GM19395 (cell line): ENCODE data around the gene TRMT44.
A peak's percentile ranks its signal among the peaks of the same experiment; 100 is the strongest.
"Not testable (repeated sequence)": the region's sequence is repeated elsewhere in the genome, so short reads cannot be mapped to it uniquely, and the experiment has no call there.

Experiments used
- ATAC-seq: cut with Tn5 transposase; IDR thresholded peaks from one replicate; pipeline ENCODE4 v1.9.1; 2021; ENCODE audit warnings: mild to moderate bottlenecking, moderate library complexity; ENCODE audit not compliant: unreplicated experiment

TRMT44 gene

GRCh38 chr4:8467016-8467415 is 26.4 kb downstream of the TRMT44 start:
- no peak for ATAC-seq

- ATAC-seq = peak; percentile 78
Observed at GRCh38 chr4:8468746-8469535, 28.4 kb downstream of the TRMT44 start.

DNA sequence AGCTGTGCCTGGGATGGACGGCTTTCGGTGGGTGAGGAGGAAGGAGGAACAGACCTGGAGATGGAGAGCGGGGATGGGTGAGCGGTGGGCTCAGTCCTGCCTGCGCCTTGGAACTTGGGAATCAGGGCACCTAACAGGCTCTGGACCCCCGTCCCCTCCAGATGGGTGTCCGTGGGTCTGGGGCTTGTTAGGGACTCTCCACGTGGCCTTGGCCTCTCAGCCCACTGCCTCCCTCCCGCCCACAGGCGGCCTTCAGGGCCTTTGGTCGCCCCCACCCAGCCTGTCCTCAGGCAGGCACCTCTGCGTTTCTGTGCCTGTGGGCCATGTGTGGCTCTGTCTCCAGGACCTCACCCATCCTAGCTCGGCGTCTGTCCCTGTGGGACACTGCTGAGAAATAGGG is 29.0 kb downstream of the TRMT44 start:
- no peak for ATAC-seq

DNA sequence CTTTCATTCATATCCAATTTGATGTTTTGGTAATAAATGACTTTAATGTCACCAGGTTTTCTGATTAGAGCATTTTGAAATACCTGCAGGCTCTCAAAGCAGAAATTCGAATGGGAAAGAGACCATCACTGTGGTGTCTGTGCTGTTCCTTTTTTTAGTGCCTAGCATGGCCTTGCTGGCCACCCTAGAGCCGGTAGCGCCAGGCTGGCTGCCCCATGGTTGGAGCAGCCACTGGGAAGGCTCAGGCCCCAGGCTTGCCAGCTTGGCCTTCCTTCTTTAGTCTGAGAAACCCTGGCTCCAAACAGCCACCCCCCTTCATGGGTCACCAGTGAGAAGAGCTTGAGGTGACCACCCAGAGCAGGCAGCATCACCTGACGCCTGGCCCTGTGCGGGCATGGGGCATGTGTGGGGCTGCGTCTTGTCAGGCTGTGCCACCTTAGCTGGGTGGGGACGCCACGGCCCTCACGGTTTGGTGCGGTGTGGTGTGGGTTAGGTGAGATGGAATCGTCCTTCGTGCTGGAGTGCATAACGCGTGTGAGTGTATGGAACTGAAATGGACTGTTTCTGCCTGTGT is 30.0 kb downstream of the TRMT44 start:
- no peak for ATAC-seq

- ATAC-seq = no peak
Observed at GRCh38 chr4:8471211-8471875, 30.8 kb downstream of the TRMT44 start.

DNA sequence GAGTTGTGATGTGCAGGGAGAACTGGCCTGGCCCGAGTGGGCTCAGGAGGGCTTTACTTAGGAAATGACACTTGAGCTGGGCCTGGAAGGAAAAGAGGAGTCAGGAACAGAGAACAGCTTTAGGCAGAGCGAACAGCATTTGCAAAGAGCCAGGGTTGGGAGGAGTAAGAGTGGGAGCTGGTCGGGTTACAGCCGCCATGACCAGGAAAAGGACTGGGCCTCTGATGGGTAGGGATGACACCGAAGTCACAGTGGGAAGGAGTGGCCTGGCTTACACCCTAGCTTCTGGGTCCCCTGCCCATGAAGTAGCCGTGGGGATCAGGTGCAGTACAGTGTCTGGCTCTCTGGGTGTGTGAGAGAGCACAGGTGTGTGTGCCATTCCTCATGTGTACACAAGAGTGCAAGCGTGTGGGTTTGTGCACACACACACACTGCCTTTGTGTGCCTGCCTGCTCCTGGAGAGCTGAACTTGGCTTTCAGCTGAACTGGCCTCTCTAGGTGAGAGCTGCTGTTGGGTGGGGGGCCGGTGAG is 31.6 kb downstream of the TRMT44 start:
- no peak for ATAC-seq

GRCh38 chr4:8472689-8473197 is 32.2 kb downstream of the TRMT44 start:
- no peak for ATAC-seq

- ATAC-seq = no peak
Observed at GRCh38 chr4:8473198-8473919, 32.8 kb downstream of the TRMT44 start.

DNA sequence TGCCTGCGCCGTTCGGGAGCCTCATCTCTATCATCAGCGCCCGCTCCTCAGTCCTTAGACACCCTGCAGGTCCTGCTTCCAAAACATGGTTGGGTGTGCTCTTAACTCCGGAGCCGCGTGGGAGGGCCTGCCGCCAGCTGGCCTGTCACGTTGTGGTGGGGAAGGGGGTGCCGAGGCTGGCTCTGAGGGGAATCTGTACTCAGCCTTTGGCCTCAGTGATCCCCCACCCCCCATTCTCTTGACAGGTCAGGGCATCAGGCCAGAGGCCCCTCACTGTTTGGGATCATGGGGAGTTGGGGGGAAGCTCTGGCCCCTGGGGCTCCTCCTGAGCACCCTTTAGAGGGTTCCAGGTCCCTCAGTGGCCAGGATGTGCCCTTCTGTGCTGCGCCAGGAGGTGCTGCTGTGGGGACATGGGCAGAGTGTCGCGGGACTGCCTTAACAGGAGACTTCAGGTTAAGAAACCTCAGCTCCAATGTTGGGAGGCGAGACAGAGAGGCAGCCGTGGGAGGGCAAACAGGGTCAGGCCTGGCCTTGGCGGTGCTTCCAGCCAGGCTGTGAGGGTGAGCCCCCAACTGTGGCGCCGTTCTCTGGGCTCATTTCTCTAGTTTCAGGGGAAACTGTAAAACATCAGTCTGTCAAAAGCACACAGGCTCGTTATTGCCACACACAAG is 33.5 kb downstream of the TRMT44 start:
- ATAC-seq = no peak

- no peak for ATAC-seq
Observed at GRCh38 chr4:8474856-8475255, 34.3 kb downstream of the TRMT44 start.

DNA sequence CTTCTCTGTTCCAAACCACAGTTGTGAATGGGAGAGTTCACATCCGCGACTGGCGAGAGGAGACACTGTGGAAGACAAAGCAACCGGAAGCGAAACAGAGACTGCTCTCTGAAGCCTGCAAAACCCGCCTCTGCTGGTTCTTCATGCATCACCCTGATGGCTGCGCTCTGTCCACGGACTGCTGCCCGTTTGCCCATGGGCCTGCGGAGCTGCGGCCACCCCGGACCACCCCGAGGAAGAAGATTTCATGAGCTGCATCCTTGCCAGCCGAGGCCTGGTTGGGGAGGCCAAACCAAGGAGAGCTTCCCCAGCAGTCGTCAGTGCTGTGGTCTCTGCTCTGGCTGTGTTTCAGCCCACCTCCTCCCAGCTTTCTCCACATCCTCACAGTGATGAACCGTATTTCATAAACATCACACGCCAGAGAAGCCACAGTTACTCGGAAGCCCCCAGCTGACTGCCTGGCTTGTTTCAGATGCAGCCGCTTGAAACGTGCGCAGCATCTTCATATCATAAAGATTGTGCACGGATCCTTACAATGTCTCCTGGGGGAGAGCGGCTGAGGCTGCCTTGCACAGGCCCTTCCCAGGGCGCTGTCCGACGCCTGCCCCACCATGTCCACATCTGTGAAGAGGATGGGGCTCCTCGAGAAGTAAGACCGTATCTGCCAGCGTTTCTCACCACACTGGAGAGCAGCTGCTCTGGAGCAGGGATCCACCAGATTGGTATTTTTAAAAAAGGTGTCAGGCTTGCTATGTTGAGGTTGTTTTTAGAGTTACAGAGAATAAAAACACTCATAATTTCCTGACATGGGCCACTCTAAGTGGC is 35.4 kb downstream of the TRMT44 start:
- no peak for ATAC-seq

DNA sequence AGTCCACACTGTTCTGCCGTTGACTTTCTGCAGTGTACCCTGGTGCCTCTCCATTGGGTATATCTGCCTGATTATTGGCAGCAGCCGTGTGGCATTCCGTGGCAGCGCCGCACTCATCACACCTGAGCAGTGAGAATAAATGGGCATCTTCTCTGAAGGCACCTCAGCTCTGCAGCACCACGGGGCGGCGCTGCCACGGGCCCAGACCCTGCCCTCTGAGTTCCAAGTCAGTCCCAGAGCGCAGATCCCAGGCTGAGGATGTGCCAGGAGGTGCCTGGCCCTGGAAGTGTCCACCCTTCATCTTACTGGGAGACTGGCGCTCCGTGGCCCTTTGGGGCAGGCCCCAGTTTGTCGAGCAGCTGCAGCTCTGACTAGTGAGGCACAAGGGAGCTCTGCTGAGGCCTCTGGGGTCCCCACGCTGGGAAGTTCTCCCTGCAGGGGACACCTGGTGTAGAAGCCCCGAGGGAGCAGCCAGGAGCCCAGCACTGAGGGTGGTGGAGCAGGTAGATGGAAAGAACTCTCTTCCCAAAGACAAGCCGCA is 36.6 kb downstream of the TRMT44 start:
- ATAC-seq = no peak

DNA sequence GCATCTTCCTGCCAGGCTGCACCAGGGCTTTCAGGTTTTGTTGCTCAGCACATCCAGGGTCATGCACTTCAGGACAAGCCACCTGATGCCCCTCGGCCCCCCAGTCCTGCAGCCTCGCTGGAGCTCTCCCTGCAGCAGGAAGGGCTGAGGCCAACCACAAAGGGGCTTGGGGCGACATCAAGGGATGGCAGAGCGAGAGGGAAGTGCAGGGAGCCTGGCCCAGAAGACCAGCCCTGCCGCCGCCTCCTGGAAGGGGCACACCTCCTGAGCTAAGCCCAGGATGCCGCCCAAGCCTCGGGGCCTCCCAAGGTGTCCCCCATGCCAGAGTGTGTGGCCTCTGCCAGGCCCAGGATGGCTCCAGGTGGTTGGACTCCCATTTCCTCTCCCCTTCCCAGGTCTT is 37.1 kb downstream of the TRMT44 start:
- ATAC-seq = no peak

DNA sequence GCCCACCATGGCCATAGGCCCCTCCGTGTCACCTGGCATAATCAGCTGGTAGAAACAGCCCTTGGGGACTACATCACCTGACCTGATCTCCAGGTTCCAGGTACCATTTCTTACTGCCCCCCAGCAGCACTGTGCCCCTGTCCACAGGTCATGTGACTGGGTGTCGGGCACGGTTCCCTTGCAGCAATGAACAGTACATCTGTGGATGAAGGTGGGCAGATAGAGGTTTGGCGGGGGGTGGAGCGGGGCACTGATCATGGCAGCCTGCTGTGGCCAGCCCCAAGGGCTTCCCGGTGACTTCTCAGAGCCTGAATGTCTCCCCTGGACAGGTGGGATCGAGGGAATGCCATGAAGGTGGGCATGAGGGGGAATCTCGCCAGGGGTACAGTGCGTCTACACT is 37.8 kb downstream of the TRMT44 start:
- no peak for ATAC-seq

DNA sequence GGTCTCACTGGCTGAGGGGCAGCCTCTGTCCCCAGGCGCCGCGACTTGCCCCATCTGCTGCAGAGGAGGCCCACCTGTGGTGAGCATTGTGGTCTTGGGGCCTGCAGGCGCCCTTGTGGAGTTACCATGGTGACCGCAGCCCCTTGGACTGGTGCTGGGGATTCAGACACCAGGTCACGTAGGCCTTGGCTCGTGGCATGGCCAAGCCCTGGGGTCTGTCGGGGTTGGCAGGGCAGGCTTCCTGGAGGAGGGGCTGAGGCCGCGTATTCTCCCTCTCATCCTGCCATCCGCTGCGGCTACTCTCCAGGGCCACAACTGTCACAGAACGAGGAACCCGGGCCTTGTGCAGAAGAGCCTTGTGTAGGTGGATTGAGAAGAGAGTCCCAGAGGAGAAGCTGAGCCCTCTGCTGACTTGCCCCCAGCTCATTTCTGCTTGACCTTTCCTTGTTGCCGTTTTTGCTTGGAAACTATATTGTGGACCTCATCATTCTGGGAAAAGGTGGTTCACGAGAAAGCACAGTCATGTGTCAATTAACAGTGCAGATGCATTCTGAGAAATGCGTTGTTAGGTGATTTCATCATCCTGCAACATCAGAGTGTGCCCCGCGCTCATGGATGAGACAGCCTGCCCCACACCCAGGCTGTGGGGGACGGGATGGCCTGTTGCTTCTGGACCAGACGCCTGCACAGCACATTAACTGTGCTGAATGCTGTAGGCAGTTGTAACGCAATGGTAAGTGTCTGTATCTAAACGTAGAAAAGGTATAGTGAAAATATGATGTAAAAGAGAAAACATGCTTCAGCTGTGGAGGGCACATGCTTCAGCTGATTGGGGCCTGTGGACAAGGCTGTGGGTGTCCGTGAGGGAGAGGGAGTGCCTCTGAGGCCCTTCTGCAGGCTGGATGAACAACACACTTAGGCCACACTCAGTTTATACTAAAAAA is 38.5 kb downstream of the TRMT44 start:
- no peak for ATAC-seq

DNA sequence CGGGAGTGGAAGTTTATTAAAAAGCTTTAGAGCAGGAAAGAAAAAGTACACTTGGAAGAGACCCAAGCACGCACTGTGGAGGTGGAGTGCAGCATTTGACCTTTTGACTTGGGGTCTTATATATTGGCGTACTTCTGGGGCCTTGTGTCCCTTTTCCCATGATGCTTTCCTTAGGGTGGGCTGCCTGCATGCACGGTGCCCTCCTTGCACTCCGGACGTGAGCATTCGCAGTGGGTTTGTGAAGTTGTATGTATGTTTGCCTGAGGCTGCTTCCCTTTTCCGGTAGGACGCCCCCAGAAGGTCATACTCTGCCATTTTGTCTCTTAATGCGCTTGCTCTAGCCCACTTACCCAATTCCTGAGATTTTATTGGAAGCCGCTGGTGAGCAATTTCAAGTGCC is 39.6 kb downstream of the TRMT44 start:
- no peak for ATAC-seq

- ATAC-seq = not testable (repeated sequence)
Observed at GRCh38 chr4:8486643-8487042, 46.1 kb downstream of the TRMT44 start.

- ATAC-seq = no peak
Observed at GRCh38 chr4:8488791-8489369, 48.3 kb downstream of the TRMT44 start.
